Astrocyte (in vitro differentiated cells and primary cell): Measurements from ENCODE around the gene ERO1B.

Experiments used
- EZH2 ChIP-seq: IDR thresholded peaks from 2 replicates; pipeline ENCODE4 v1.6.1; 2012; ENCODE audit warnings: mild to moderate bottlenecking, low read length, inconsistent platforms; ENCODE audit not compliant: insufficient read depth
- TF ChIP-seq, protein P1 (sequence below): IDR thresholded peaks from 2 replicates; pipeline ENCODE4 v1.5.1; 2011; ENCODE audit warnings: low read depth, mild to moderate bottlenecking, inconsistent platforms, low read length, moderate library complexity; ENCODE audit not compliant: insufficient read depth

DNA sequence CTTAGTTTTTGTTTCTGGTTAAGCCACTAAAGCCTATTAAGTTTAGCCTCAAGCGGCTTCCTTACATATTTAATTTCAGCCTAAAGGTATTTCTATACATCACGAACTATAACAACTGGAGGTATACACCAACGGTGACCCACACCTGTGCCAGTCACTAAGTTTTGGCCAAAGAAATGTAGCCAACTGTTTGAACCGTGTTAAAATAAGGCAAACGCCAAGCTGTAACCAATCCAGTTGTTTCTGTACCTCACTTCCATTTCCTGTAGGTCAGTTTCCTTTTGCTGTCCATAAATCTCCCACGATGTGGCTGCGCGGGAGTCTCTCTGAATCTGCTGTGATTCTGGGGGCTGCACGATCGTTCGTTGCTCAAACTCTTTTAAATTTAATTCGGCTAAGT is 5.6 kb upstream of the ERO1B start:
- TF ChIP-seq, protein P1, sequence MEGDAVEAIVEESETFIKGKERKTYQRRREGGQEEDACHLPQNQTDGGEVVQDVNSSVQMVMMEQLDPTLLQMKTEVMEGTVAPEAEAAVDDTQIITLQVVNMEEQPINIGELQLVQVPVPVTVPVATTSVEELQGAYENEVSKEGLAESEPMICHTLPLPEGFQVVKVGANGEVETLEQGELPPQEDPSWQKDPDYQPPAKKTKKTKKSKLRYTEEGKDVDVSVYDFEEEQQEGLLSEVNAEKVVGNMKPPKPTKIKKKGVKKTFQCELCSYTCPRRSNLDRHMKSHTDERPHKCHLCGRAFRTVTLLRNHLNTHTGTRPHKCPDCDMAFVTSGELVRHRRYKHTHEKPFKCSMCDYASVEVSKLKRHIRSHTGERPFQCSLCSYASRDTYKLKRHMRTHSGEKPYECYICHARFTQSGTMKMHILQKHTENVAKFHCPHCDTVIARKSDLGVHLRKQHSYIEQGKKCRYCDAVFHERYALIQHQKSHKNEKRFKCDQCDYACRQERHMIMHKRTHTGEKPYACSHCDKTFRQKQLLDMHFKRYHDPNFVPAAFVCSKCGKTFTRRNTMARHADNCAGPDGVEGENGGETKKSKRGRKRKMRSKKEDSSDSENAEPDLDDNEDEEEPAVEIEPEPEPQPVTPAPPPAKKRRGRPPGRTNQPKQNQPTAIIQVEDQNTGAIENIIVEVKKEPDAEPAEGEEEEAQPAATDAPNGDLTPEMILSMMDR, result no peak
- no peak for TF ChIP-seq EZH2
